Astrocyte (in vitro differentiated cells and primary cell): Measurements from ENCODE around the gene TTBK1. TPM values are rescaled to one million over a fixed set of nuclear protein-coding genes. Genes with fewer than 3 reads are reported as not detected.

Experiments
- DNase-seq: peaks from one replicate; pipeline ENCODE4 v3.0.0-alpha.2; 2010; ENCODE audit warnings: low read depth
- FAIRE-seq: peaks from 2 replicates; lab custom pipeline; 2011; peaks lifted over from hg19 to GRCh38; lab: Jason Lieb, UNC
- H2AFZ ChIP-seq: 2 replicates; pipeline ENCODE4 v1.6.0; 2012; ENCODE audit warnings: low read depth, low read length, inconsistent platforms
- H3K27ac ChIP-seq: 2 replicates; pipeline ENCODE4 v1.5.1; 2011; ENCODE audit warnings: low read depth, low read length, inconsistent platforms
- H3K27me3 ChIP-seq: 2 replicates; pipeline ENCODE4 v1.6.0; 2011; ENCODE audit warnings: low read length, inconsistent platforms; ENCODE audit not compliant: insufficient read depth
- H3K36me3 ChIP-seq: 2 replicates; pipeline ENCODE4 v1.5.1; 2011; ENCODE audit warnings: low read length, inconsistent platforms; ENCODE audit not compliant: insufficient read depth
- H3K4me1 ChIP-seq: 2 replicates; pipeline ENCODE4 v1.5.1; 2011; ENCODE audit warnings: low read length, inconsistent platforms; ENCODE audit not compliant: insufficient read depth
- H3K4me2 ChIP-seq: 2 replicates; pipeline ENCODE4 v1.6.0; 2012; ENCODE audit warnings: low read length, inconsistent platforms
- H3K4me3 ChIP-seq: 2 replicates; pipeline ENCODE4 v1.5.1; 2011; ENCODE audit warnings: low read depth, mild to moderate bottlenecking, low read length, inconsistent platforms; ENCODE audit not compliant: insufficient read depth
- H3K79me2 ChIP-seq: 2 replicates; pipeline ENCODE4 v1.6.0; 2012; ENCODE audit warnings: mild to moderate bottlenecking, low read length, inconsistent platforms; ENCODE audit not compliant: insufficient read depth
- H3K9ac ChIP-seq: 2 replicates; pipeline ENCODE4 v1.6.0; 2012; ENCODE audit warnings: mild to moderate bottlenecking, low read length, inconsistent platforms
- H3K9me3 ChIP-seq: 2 replicates; pipeline ENCODE4 v1.5.1; 2012; ENCODE audit warnings: low read depth, mild to moderate bottlenecking, low read length, inconsistent platforms; ENCODE audit not compliant: insufficient read depth
- H4K20me1 ChIP-seq: 2 replicates; pipeline ENCODE4 v1.6.0; 2012; ENCODE audit warnings: low read length, inconsistent platforms; ENCODE audit not compliant: insufficient read depth
- H3K27ac Mint-ChIP-seq: one replicate; pipeline ENCODE4 v1.8.0; 2021; ENCODE audit warnings: mild to moderate bottlenecking, mixed read lengths; ENCODE audit not compliant: unreplicated experiment
- H3K27me3 Mint-ChIP-seq: one replicate; pipeline ENCODE4 v1.8.0; 2021; ENCODE audit warnings: low read depth, mixed read lengths; ENCODE audit not compliant: unreplicated experiment
- H3K36me3 Mint-ChIP-seq: one replicate; pipeline ENCODE4 v1.8.0; 2021; ENCODE audit warnings: low read depth, mixed read lengths; ENCODE audit not compliant: unreplicated experiment
- H3K4me1 Mint-ChIP-seq: one replicate; pipeline ENCODE4 v1.8.0; 2021; ENCODE audit warnings: low read depth, mixed read lengths; ENCODE audit not compliant: unreplicated experiment
- H3K4me3 Mint-ChIP-seq: one replicate; pipeline ENCODE4 v1.8.0; 2021; ENCODE audit warnings: mild to moderate bottlenecking, moderate library complexity, mixed read lengths; ENCODE audit not compliant: unreplicated experiment
- H3K9me3 Mint-ChIP-seq: one replicate; pipeline ENCODE4 v1.8.0; 2021; ENCODE audit warnings: mild to moderate bottlenecking, mixed read lengths; ENCODE audit not compliant: unreplicated experiment
- EZH2 ChIP-seq: IDR thresholded peaks from 2 replicates; pipeline ENCODE4 v1.6.1; 2012; ENCODE audit warnings: mild to moderate bottlenecking, low read length, inconsistent platforms; ENCODE audit not compliant: insufficient read depth
- total RNA-seq: library from RNA; stranded (reverse); gene quantifications from 2 replicates; pipeline ENCODE4 v1.2.1, GENCODE V29; 2021
- TF ChIP-seq, protein P1 (sequence below): IDR thresholded peaks from 2 replicates; pipeline ENCODE4 v1.5.1; 2011; ENCODE audit warnings: low read depth, mild to moderate bottlenecking, inconsistent platforms, low read length, moderate library complexity; ENCODE audit not compliant: insufficient read depth

The TTBK1 gene
- total RNA-seq, 1 donor from 2014 or later: 0.14 TPM

GRCh38 chr6:43292763-43293318 lies 49.6 kb downstream of the TTBK1 start:
- no peaks in the 10 kb centered on the region for H3K36me3 Mint-ChIP-seq
- Histone ChIP-seq H3K4me2 (no peak overlapping the region), H3K9me3 (no peaks in the 10 kb centered on the region), H3K27ac (no peak overlapping the region), H3K4me3 (no peak overlapping the region), H3K4me1 (no peaks in the 10 kb centered on the region), H3K27me3 (no peaks in the 10 kb centered on the region), H3K36me3 (no peaks in the 10 kb centered on the region), H3K9ac (no peak overlapping the region), H3K79me2 (no peaks in the 10 kb centered on the region), H2AFZ (no peak overlapping the region), H4K20me1 (no peaks in the 10 kb centered on the region)
- no peaks in the 10 kb centered on the region for H3K4me1 Mint-ChIP-seq
- FAIRE-seq: no peak
- H3K27me3 Mint-ChIP-seq: peaks cover 23% of the 10 kb centered on the region
- TF ChIP-seq, protein P1, sequence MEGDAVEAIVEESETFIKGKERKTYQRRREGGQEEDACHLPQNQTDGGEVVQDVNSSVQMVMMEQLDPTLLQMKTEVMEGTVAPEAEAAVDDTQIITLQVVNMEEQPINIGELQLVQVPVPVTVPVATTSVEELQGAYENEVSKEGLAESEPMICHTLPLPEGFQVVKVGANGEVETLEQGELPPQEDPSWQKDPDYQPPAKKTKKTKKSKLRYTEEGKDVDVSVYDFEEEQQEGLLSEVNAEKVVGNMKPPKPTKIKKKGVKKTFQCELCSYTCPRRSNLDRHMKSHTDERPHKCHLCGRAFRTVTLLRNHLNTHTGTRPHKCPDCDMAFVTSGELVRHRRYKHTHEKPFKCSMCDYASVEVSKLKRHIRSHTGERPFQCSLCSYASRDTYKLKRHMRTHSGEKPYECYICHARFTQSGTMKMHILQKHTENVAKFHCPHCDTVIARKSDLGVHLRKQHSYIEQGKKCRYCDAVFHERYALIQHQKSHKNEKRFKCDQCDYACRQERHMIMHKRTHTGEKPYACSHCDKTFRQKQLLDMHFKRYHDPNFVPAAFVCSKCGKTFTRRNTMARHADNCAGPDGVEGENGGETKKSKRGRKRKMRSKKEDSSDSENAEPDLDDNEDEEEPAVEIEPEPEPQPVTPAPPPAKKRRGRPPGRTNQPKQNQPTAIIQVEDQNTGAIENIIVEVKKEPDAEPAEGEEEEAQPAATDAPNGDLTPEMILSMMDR: no peak
- no peak for TF ChIP-seq EZH2
- H3K9me3 Mint-ChIP-seq: no peaks in the 10 kb centered on the region
- no peak overlapping the region for H3K4me3 Mint-ChIP-seq
- no peak overlapping the region for H3K27ac Mint-ChIP-seq
- no peak for DNase-seq

- peaks cover 26% of the 10 kb centered on the region for H3K27me3 Mint-ChIP-seq
- H3K4me1 Mint-ChIP-seq: no peaks in the 10 kb centered on the region
- no peak for TF ChIP-seq EZH2
- Histone ChIP-seq H3K27me3 (peaks cover 2% of the 10 kb centered on the region), H3K4me1 (no peaks in the 10 kb centered on the region), H3K4me2 (no peak overlapping the region), H3K4me3 (no peak overlapping the region), H2AFZ (no peak overlapping the region), H3K27ac (no peak overlapping the region), H3K9me3 (no peaks in the 10 kb centered on the region), H4K20me1 (no peaks in the 10 kb centered on the region), H3K79me2 (no peaks in the 10 kb centered on the region), H3K9ac (no peak overlapping the region), H3K36me3 (no peaks in the 10 kb centered on the region)
- FAIRE-seq (no peak), DNase-seq (no peak)
- no peak overlapping the region for H3K27ac Mint-ChIP-seq
- H3K36me3 Mint-ChIP-seq: no peaks in the 10 kb centered on the region
- H3K4me3 Mint-ChIP-seq: no peak overlapping the region
- H3K9me3 Mint-ChIP-seq: no peaks in the 10 kb centered on the region
These were observed 50.4 kb downstream of the TTBK1 start for GRCh38 chr6:43293698-43294097.

DNA sequence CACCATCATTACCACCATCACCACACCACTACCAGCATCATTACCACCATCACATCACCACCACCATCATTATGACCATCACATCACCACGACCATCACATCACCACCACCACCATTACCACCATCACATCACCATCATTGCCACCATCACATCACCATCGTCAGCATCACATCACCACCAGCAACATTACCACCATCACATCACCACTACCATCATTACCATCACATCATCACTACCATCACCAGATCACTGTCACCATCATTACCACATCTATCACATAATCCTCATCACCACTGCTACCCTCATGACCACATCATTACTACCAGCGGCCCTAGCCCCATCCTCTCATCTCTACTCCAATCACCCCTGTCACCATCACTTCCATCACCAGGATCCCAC lies 51.3 kb downstream of the TTBK1 start:
- H3K4me1 ChIP-seq: no peaks in the 10 kb centered on the region
- H3K4me2 ChIP-seq: no peak overlapping the region
- H2AFZ ChIP-seq: no peak overlapping the region
- DNase-seq: no peak
- H3K9me3 Mint-ChIP-seq: no peaks in the 10 kb centered on the region
- no peaks in the 10 kb centered on the region for H3K4me1 Mint-ChIP-seq
- no peaks in the 10 kb centered on the region for H3K36me3 ChIP-seq
- H3K36me3 Mint-ChIP-seq: no peaks in the 10 kb centered on the region
- H3K79me2 ChIP-seq: no peaks in the 10 kb centered on the region
- no peak overlapping the region for H3K27ac ChIP-seq
- H3K9ac ChIP-seq: no peak overlapping the region
- peaks cover 2% of the 10 kb centered on the region for H3K27me3 ChIP-seq
- no peak for TF ChIP-seq EZH2
- TF ChIP-seq, protein P1: no peak
- FAIRE-seq: no peak
- H3K4me3 ChIP-seq: no peak overlapping the region
- H4K20me1 ChIP-seq: no peaks in the 10 kb centered on the region
- H3K27ac Mint-ChIP-seq: no peak overlapping the region
- no peak overlapping the region for H3K4me3 Mint-ChIP-seq
- no peaks in the 10 kb centered on the region for H3K9me3 ChIP-seq
- H3K27me3 Mint-ChIP-seq: peaks cover 35% of the 10 kb centered on the region
